ENCODE data around the gene SLC38A3. TPM values are rescaled to one million over a fixed set of nuclear protein-coding genes. Genes with fewer than 3 reads are reported as not detected.
A peak's percentile ranks its signal among the peaks of the same experiment; 100 is the strongest.
"Not testable (repeated sequence)": the region's sequence is repeated elsewhere in the genome, so short reads cannot be mapped to it uniquely, and the experiment has no call there.

Gene SLC38A3
- polyA plus RNA-seq, 1 donor = 9.4 TPM

DNA sequence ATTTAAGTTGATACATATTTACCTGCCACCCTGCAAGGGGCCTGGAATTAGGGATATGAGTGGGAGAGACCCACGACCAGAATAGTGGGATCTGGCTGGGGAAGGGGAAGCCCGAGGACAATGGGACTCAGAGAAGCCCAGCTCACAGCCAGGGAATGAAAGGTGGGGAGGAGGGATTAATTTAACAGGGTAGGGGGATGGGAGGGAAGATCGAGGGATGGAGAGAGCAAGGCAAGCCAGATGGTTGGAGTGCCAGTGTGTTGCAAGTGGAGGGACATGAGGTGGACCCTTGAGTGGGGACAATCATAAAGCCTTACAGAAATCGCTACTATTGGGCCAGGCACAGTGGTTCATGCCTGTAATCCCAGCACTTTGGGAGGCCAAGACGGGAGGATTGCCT lies 26.5 kb downstream of the SLC38A3 start:
- DNase-seq = no peak

DNA sequence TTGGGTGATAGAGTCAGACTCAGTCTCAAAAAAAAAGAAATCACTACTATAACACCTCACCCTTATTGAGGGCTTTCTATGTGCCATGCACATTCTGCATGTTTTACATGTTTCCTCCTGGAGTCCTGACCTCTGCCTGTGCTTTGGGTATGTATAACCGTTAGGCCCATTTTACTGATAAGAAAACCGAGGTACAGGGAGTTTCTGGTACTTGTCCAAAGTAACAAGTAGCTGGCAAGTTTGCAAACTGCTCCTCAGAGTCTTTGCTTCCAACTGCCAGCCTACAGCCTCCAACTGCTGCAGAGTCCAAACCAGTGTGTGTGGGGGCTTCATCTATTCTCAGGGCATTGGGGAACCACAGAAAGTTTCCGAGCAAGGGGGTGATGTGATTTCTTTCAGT lies 27.2 kb downstream of the SLC38A3 start:
- DNase-seq = no peak

DNA sequence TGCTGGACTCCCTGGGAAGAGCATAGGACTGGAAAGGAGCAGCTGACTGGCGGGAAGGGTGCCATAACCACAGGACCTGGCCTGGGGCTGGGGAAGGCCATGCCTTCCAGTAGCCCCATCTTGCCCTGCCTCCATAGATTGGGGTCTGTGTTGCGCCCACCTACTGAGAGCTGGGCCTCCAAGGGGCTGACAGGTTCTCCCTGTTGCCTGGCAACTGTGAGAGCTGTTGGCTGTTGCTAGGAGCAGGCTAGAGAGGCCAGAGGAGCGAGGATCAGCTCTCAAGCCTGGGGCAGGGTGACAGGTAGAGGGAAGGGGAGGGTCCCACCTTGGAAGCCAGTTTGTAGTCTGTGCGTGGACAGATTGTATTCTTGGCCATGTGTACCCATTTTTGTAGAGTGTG lies 28.1 kb downstream of the SLC38A3 start:
- no peak for DNase-seq

DNA sequence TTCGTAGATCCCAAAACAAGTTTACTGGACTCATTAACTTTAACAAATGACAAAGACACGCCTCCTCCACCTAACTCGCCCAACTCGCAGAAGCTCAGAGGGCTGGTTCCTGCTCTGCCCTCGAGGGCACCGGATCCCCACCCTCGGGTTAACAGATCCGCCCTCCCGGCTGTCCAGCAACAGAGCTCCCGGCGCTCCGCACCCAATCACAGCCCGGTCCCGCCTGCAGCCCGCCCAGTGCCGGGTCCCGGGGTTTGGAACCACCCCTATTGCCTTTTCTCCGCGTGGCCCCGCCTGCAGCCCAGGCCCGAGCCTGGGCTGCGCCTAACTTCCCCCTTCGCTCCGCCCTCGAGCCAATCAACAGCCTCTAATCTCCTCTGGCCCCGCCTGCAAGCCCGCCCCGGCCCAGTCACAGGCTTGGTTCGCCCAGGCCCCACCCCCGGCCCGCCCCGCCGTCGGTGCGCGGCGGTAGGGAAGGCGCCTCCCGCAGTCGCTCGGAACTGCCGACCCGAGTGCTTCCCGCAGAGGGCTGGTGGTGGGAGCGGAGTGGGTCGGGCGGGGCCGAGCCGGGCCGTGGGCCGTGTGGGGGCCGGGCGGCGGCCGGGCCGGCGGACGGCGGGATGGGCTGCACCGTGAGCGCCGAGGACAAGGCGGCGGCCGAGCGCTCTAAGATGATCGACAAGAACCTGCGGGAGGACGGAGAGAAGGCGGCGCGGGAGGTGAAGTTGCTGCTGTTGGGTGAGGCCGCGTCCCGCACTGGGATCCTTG lies 30.8 kb downstream of the SLC38A3 start, which contains the start of gene GNAI2:
GNAI2 (plus strand) TSS at position 489 of the 768 bp plus-strand sequence; CDS start at position 621, 132 bp downstream.
- peak; percentile 98 for DNase-seq

DNA sequence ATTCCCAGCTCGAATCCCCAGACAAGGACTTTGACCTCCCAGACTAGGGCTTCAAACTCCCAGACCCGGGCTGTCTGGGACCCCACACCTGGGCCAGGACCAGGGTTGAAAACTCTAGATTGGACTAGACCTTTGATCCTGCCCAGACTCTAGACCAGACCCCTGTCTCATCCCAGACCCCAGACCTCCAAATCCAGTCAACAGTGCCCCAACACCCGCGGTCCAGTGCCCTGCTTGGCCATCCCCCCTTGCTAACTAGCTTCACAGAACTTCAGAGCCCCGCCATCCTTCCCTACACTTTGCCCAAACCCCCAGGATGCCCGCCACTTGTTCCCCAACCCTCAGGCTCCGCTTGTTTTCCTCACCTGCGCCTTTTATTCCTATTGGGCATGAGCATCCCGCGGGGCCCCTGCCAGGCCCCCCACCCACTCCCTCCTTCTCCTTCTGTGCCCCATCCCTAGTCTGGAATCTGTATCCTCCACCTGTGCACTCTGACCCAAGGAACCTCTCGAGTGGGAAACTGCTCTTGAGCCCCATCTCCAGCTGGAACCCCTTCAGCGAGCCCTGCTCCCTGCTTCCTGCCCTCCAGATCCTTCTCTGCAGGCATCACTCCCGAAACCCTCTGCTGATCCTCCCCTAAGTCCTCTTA lies 31.5 kb downstream of the SLC38A3 start:
- DNase-seq = no peak

DNA sequence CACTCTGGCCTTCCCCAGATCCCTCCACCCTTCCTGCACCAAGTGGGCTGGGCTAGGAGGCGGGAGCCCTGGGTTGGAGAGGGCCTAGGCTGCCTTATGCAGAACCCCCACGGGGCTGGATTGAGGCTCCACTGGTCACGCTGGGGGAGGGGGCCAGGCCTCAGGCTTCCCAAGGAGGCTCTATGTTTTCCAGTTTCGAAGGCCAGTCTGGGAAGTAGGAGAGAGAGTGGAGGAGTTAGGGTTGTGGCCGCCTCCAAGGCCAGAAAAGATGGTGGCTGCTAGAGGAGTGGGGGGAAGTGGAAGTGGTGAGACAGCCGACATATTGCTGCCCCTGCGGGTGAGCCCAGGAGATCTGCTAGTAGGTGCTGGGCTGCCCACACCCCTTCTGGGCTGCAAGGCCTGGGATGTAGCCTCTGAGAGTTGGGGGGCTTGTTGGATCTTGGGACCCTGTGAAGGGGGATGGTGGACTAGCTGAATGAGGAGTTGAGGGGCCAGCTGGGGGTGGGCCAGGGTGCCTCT lies 32.1 kb downstream of the SLC38A3 start:
- DNase-seq = no peak

DNA sequence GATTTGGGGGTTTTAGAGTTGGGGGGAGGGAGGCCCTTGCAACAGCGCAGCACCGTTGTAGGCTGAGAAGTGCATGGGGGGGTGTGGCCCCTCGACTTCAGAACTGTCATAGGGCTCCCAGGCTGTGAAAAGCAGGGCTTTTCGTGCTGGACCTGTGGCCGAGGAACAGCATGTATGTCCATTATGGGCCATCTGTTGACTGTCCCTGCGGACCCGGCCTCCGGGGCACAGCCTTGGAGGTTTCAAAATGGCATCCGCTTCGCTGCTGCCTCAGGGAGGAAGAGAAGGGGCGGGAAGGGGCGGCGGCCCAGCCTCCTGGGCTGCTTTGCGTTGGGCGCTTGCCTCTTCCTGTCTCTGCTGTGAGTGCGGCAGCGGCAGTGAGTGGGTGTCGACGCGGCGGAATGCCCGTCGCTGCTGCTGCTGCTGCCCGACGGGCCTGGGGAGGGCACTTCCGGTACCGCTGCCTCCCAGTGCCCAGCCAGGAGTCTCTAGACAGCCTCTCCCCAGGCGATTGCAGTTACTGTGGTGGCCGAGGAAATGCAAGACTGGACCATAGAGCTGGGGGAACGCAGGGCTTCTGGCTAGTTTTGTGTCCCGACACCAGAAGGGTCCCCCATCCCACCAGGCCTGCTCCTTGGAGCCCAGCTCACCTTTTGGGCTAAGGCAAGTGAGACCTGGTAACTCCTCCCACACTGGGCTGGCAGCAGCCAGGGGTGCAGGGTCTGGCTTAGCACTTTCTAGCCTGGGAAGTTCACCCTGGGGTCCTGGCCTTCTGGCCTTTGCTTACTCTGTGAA lies 32.9 kb downstream of the SLC38A3 start:
- DNase-seq = no peak

DNA sequence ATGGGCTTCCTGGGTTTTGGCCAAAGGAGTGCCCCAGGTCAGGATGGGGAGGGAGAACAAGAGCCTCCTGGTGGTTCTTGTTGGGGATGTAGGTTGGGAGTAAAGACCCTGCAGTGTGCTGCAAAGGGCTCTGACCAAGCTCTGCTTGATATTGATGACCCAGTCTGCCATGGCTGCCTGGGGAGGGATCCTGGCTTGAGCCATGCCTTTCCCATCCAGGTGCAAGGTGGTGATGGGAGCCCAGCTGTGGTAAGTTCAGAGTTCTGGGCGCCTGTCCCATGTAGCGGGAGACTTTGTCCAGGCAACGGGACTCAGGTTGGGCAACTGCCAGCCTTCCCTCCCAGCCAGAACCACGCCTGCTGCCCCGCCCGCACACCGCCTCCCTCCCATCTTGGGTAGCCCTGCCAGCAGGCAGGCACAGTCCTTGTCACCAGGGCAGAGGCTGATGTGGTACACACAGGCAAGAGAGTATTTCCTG lies 33.5 kb downstream of the SLC38A3 start:
- DNase-seq = no peak

DNA sequence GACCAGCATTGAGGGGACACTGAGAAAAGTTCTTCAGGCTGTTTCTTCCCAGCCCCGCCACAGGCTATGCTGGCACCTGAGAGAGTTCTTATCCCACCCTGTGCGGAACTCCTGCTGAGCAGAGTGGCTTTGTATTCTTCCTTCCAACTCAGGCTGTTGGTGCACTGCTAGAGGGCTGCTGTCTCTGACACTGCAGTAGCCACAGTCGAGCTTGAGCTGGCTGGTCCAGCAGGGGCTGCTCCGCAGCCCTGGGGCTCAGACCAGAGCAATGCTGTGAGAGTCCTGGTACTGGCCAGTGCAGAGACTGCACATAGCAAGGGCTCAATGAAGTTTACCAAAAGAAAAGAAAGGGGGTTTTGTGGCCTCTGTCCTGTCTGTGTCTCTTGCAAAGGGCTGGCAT lies 34.6 kb downstream of the SLC38A3 start:
- no peak for DNase-seq

DNA sequence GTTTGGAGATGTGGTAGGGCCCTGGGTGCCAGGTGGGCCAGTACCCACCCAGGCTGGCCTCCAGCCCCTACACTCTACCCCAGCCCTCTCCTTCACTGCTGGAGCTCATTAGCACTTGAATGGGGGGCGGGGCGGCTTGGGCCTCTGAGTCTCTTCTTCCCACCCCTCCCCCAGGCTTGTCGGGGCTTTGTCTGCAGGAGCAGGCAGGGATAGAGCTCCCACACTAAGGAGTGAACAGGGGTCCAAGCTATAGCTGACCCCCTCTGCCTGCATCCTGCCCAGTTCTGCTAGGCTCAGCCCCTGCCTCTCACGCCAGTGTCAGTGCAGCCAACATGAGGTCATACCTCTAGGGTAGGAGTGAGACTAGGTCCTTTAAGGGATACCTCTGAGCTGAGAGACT lies 36.1 kb downstream of the SLC38A3 start:
- DNase-seq = no peak

DNA sequence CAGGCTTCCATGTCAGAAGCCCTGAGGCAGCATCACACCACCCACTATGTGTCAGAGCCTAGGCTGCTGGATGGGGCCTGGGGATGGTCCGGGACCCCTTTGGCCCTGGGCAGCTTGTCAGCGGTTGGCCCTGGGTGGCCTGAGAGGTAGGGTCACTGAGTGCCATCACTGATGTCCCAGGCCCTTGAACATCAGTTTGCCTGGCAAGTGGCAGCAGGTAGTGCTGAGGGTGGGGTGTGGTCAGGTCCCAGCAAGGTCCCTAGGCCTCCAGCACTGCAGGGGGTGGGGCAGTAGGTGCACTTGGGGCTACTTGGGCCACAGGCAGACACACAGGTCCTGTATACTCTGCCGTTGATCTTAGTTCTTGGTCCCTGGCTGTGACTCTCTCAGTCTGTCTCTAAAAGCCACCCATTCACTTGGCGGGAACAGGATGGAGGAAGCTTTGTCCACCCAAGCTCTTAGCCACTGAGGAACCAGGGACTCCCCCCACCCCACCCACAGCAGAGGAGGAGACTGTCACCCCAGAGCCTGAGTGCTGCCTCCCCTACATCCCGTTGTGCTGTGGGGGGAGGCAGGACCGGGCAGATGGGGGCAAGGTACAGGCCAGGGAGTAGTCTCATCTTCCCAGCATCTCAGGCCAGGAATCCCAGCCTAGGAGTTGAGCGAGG lies 36.8 kb downstream of the SLC38A3 start:
- no peak for DNase-seq

DNA sequence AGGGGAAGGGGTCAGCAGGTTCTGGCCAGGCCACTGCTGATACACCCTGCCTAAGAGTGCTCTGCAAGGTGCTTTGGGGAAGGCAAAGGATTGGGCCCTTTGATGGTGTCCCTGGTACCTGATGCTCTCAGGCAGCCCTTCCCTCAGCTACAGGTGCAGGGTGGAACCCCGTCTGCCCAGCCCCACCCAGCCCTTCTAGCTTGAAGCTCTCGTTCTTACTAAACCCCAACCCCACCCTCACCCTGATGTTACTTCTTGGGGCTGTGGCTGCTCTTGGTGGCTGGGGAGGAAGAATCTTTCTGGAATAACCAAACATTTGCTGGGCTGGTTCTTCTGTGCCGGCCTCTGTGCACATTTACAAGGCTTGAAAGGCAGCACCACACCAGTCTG lies 37.3 kb downstream of the SLC38A3 start:
- DNase-seq = no peak

DNA sequence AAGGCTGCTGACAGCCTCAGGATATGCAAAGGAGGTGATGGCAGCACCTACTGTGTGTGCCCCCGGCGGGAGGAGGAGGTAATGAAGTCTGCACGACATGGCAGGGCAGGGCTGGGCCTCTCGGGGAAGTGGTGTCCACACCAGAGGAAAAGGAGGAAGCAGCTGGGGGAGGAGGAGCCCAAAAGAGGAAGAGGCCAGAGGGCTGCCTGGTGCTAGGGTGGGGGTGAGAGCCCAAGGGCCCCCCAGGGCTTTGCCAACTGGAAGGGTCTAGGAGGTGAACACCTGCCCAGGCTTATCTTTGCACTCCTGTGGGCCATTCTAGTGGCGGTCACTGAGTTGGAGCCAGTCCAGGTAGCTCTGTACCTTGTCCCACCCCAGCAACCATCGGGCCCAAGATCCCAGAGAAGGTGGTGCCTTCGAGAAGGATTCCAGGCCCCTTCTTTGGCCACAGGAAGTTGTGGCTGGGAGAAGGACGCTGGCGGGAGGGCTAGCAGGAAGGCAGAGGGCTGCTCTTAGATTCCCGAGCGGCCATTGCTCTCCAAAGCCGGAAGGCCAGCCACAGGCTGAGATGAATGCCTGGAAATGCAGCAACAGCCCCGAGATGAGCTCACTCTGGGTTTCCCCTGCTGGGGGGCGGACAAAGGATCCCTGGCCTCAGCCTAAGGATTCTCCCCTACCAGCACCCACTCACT lies 37.9 kb downstream of the SLC38A3 start:
- no peak for DNase-seq

DNA sequence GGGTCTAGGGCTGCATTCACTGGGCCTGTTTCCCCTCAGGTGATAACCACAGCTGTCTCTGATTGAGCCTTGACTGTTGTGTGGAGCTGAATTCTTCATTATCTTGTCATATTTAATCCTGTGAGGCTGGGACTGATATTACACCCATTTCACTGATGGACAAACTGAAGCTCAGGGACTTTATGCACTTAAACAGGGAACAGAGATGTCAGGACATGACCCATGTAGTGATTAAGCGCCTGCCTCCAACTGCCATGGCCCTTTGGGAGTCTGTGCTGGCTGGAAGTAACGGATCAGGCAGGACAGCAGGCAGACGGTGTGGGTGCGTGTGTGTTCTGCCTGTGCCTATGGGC lies 38.4 kb downstream of the SLC38A3 start:
- no peak for DNase-seq

DNA sequence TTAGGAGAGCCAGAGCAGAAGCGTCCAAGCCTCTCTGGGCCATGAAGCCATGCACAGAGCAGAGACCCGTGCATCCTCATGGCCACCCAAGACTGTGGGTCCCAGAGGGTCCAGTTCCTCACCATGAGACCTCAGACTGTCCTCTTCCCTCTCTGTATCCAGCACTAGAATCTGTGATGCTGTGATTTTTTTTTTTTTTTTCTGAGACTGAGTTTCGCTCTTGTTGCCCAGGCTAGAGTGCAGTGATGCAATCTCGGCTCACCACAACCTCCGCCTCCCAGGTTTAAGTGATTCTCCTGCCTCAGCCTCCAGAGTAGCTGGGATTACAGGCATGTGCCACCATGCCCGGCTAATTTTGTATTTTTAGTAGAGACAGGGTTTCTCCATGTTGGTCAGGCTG lies 39.7 kb downstream of the SLC38A3 start:
- not testable (repeated sequence) for DNase-seq

DNA sequence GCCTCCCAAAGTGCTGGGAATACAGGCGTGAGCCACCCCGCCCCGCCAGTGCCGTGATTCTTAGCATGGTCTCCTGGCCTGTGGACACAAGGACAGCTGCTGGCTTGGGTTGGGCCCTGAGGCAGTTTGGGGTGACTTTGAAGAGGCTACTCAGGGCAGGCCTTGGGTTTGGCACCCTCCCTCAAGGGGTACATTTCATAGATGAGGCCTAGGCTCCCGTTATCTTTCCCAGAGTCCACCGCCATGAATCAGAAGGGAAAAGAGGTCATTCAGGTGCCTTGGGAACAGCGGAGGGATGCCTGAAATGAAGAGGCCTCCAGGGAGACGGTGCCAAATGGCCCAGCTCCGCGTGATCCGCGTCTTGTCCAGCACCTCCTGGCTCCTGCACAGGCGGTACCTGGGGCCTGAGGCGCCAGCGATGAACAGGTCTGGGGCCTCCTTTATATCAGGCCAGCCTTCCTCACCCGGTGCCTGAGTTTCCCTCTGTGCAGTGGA lies 40.2 kb downstream of the SLC38A3 start:
- DNase-seq = no peak

DNA sequence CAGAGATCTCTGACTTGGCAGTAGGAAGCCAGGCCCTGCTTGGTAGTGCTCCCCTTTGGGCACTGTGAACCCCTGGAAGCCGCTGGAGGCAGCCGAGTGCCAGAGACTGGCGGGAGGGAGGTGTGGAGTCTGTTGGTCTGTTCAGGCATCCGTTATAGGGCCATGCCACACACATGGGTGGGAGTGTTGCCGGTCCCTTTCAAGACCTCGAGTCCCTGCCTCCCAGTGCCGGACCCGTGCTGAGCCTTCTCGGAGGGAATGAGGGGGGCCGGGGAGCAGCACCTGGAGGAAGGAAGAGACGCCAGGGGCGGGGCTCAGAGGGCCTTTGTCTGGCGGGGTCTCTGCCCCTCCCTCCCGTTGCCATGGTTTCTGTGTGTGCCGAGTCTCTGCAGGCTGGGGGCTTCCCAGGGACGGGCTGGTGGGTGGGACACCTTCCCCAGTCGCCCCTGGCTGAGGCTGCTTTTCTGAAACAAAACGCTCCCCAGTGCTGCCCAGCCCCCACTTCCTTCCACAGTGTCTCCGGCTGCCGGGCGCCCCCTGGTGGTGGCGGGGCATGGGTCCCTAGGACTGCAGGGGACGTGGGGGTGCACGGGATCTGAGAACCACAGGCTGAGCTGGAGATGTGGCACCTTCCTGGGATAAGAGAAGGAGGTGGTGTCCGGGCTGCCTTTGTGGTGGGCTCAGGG lies 40.9 kb downstream of the SLC38A3 start:
- DNase-seq = peak; percentile 93

DNA sequence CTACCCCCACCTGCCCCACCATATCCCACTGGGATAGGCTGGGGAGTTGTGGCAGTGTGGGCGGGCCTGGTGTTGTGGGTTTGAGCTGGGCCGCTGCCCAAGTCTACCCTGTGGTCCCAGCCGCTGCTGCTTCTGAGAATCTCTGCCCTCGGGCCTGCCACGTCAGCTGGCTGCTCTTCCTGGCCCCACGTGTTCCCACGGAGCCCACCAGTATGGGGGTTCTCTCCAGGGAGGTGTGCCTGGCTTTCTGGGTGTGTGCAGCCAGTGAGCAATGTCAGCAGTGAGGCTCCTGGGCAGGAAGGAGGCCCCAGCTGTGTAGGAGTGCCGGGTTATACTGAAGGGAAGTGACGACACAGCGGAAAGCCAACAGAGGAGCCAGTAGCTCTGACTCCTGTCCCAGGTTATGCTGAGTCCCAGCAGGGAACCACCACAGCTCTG lies 41.5 kb downstream of the SLC38A3 start:
- no peak for DNase-seq

DNA sequence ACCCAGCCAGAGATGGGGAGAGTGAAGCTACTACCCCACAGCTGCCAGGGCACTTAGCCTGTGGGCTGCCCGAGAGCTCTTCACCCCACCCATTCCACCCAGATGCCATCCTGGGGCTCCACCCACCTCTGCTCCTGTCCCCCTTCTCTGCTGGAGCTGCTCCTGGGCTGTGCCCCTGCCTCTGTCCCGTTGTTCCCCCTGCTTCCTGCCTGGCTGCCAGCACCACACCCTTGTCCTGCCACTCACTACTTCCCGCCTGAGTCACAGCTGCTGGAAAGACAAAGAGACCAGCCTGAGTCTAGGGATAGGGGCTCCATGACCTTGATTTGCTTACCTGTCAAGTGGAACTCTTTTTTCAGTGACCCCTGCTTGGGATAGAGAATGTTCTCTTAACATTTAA lies 43.3 kb downstream of the SLC38A3 start:
- no peak for DNase-seq

DNA sequence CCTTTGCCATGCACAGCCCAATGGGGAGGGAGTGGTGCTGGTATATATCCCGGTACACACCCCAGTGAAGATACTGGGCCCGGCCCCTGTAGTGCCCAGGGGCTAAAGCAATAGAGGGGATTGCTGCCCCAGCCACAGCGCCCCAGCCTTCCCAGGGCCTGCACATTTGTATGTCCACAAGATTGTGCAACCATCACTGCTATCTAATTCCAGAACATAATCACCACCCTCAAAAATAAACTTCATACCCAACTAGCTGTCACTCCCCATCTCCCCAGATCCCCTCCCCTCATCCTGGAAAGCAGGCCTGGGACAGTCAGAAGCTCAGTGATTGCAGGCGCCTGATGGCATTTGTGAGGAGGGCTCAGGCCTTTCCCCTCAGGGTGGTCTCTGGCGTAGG lies 44.4 kb downstream of the SLC38A3 start:
- DNase-seq = no peak

DNA sequence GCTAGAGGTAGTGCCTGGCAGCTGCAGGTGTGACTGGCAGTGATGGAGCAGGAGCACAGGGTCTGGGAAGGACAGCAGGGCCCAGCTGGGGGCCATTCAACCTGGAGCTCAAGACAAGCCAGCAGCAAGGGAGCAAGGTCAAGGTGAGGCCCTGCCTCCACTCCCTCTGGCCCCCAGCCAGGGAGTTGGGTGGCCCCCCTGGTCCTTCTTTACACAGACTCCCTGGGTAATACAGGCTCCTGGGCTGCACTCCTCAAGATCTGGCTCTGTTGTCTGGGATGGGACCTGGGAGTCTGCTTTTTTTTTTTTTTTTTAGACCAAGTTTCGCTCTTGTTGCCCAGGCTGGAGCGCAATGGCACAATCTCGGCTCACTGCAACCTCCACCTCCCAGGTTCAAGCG lies 45.4 kb downstream of the SLC38A3 start:
- DNase-seq = no peak
